HCT116 (cell line): ENCODE data around the gene INO80. TPM values are rescaled to one million over a fixed set of nuclear protein-coding genes. Genes with fewer than 3 reads are reported as not detected.

Experiments
- ATAC-seq: fragments of 200-7000 bp; cut with Tn5 transposase; 2 replicates; pipeline ENCODE4 v1.9.1; 2020; ENCODE audit warnings: mild to moderate bottlenecking, moderate library complexity
- BruUV-seq: library from RNA; stranded (reverse); fragments of 400-500 nt; replicated peaks from 2 replicates; lab custom pipeline; 2021; lab: Mats Ljungman, UMichigan
- CTCF ChIA-PET: fragments of 300-600 bp; sonication (Branson Sonifier 250); formaldehyde crosslinking; loops from one replicate; lab custom pipeline; 2021; ENCODE audit warnings: antibody characterized with exemption; lab: Charles Lee
- POLR2A ChIA-PET: fragments of 300-600, 350-600 bp; sonication (Branson Sonifier 250); formaldehyde crosslinking; loops from one replicate; lab custom pipeline; 2021; ENCODE audit warnings: antibody characterized with exemption; lab: Charles Lee
- RAD21 ChIA-PET, 2 experiments: fragments of 300-600 bp; sonication (Branson Sonifier 250); formaldehyde crosslinking; loops; one replicate each; lab custom pipeline; 2023; ENCODE audit warnings: low total read pairs in 2 of 2; ENCODE audit not compliant: uncharacterized antibody in 2 of 2, unreplicated experiment in 2 of 2, low non-redundant PET in 1 of 2; lab: Charles Lee
- DNase-seq: peaks from one replicate; pipeline ENCODE4 v3.0.0-alpha.2; 2010; ENCODE audit warnings: low read depth, low spot score
- H2AFZ ChIP-seq: fragments of 200-600 bp; shearing (Covaris generic), sonication (generic); 2 replicates; pipeline ENCODE4 v1.6.1; 2017; ENCODE audit warnings: low read depth, mixed run types, mixed read lengths, antibody characterized with exemption, low read length; ENCODE audit not compliant: poor library complexity, severe bottlenecking
- H3K27ac ChIP-seq: 2 replicates; pipeline ENCODE4 v1.5.1; 2012; ENCODE audit warnings: low read depth, low read length
- H3K27me3 ChIP-seq: fragments of 200-600 bp; sonication (generic); 2 replicates; pipeline ENCODE4 v1.6.1; 2016; ENCODE audit warnings: mixed run types, low read length, mixed read lengths; ENCODE audit not compliant: insufficient read depth
- H3K36me3 ChIP-seq, 2 experiments: fragments of 200-500 bp in 1 of 2; fragments of 200-600 bp in 1 of 2; sonication (Bioruptor generic) in 1 of 2; sonication (generic) in 1 of 2; 2 replicates each; pipeline versions ENCODE4 v1.5.1 to v1.6.1; 2014 to 2016; ENCODE audit warnings: low read length in 2 of 2, inconsistent platforms in 1 of 2, mixed read lengths in 1 of 2, mixed run types in 1 of 2; ENCODE audit not compliant: insufficient read depth in 2 of 2, control insufficient read depth in 1 of 2
- H3K4me1 ChIP-seq, 2 experiments: fragments of 200-600 bp in 1 of 2; sonication (generic) in 1 of 2; 2 replicates each; pipeline versions ENCODE4 v1.5.1 to v1.6.1; 2012 to 2017; ENCODE audit warnings: low read length in 2 of 2, inconsistent platforms in 1 of 2, mild to moderate bottlenecking in 1 of 2, mixed read lengths in 1 of 2, mixed run types in 1 of 2, moderate library complexity in 1 of 2; ENCODE audit not compliant: insufficient read depth in 2 of 2, control insufficient read depth in 1 of 2
- H3K4me2 ChIP-seq: fragments of 200-600 bp; sonication (generic); 2 replicates; pipeline ENCODE4 v1.6.1; 2017; ENCODE audit warnings: mixed run types, low read length, mixed read lengths
- H3K4me3 ChIP-seq, 2 experiments: fragments of 200-600 bp in 1 of 2; sonication (generic) in 1 of 2; replicated peaks in 1 of 2; 2 replicates each; pipeline ENCODE4 v1.5.1; 2011 to 2016; ENCODE audit warnings: low read length in 2 of 2, control low read depth in 1 of 2, low read depth in 1 of 2, mild to moderate bottlenecking in 1 of 2, mixed read lengths in 1 of 2, mixed run types in 1 of 2
- H3K79me2 ChIP-seq: fragments of 200-600 bp; sonication (generic); 2 replicates; pipeline ENCODE4 v1.6.1; 2017; ENCODE audit warnings: mild to moderate bottlenecking, mixed run types, low read length, moderate library complexity, mixed read lengths; ENCODE audit not compliant: insufficient read depth
- H3K9ac ChIP-seq: fragments of 200-600 bp; sonication (generic); 2 replicates; pipeline ENCODE4 v1.6.1; 2016; ENCODE audit warnings: low read length, mixed read lengths
- H3K9me2 ChIP-seq: fragments of 200-600 bp; sonication (generic), shearing (Covaris generic); 2 replicates; pipeline ENCODE4 v1.6.1; 2017; ENCODE audit warnings: mixed run types, mild to moderate bottlenecking, moderate library complexity; ENCODE audit not compliant: insufficient read depth
- H3K9me3 ChIP-seq, 2 experiments: fragments of 200-500 bp in 1 of 2; fragments of 200-600 bp in 1 of 2; sonication (Bioruptor generic) in 1 of 2; sonication (generic) in 1 of 2; 2 replicates each; pipeline ENCODE4 v1.6.1; 2014 to 2017; ENCODE audit warnings: low read length in 2 of 2, mixed read lengths in 2 of 2, inconsistent platforms in 1 of 2, low read depth in 1 of 2, mild to moderate bottlenecking in 1 of 2, mixed run types in 1 of 2, moderate library complexity in 1 of 2; ENCODE audit not compliant: control insufficient read depth in 1 of 2, insufficient read depth in 1 of 2
- H4K20me1 ChIP-seq: fragments of 200-600 bp; sonication (generic), shearing (Covaris generic); 2 replicates; pipeline ENCODE4 v1.6.1; 2017; ENCODE audit warnings: mixed run types, mild to moderate bottlenecking, moderate library complexity; ENCODE audit not compliant: insufficient read depth
- EGR1 ChIP-seq: IDR thresholded peaks from 2 replicates; pipeline ENCODE4 v1.6.1; 2012; ENCODE audit warnings: low read depth
- EZH2phosphoT487 ChIP-seq: fragments of 200-600 bp; IDR thresholded peaks from 2 replicates; pipeline ENCODE4 v1.6.1; 2018; ENCODE audit warnings: antibody characterized with exemption, borderline replicate concordance
- FOSL1 ChIP-seq: IDR thresholded peaks from 2 replicates; pipeline ENCODE4 v1.6.1; 2012; ENCODE audit warnings: low read depth
- POLR2AphosphoS5 ChIP-seq: IDR thresholded peaks from 2 replicates; pipeline ENCODE4 v1.6.1; 2011; ENCODE audit warnings: mild to moderate bottlenecking, low read depth, low read length, moderate library complexity
- SIN3A ChIP-seq: IDR thresholded peaks from 2 replicates; pipeline ENCODE4 v1.6.1; 2012; ENCODE audit warnings: low read depth
- SP1 ChIP-seq: IDR thresholded peaks from 2 replicates; pipeline ENCODE4 v1.6.1; 2012; ENCODE audit warnings: low read depth
- SRF ChIP-seq: IDR thresholded peaks from 2 replicates; pipeline ENCODE4 v1.6.1; 2012; ENCODE audit warnings: low read depth
- YY1 ChIP-seq: IDR thresholded peaks from 2 replicates; pipeline ENCODE4 v1.6.1; 2011; ENCODE audit warnings: low read length, low read depth, moderate library complexity, mild to moderate bottlenecking; ENCODE audit not compliant: insufficient replicate concordance; ENCODE audit errors: extremely low read depth
- ZFX ChIP-seq: fragments of 450-650 bp; IDR thresholded peaks from 2 replicates; pipeline ENCODE4 v1.6.1; 2017
- ZNF274 ChIP-seq: fragments of 200-500 bp; sonication (Bioruptor generic); IDR thresholded peaks from 2 replicates; pipeline ENCODE4 v1.6.1; 2014; ENCODE audit warnings: mild to moderate bottlenecking, low read depth, low read length, inconsistent platforms
- intact Hi-C: fragments of 100-400 bp; cut with micrococcal nuclease; formaldehyde crosslinking; loops from 2 replicates; pipeline ENCODE4 v1.10.0; 2022
- total RNA-seq: library from RNA; stranded (reverse); gene quantifications from one replicate; pipeline ENCODE4 v1.2.1, GENCODE V29; 2021; ENCODE audit not compliant: unreplicated experiment
- TF ChIP-seq, protein P1 (sequence below): IDR thresholded peaks from 2 replicates; pipeline ENCODE4 v1.6.1; 2012
- TF ChIP-seq, protein P2 (sequence below): IDR thresholded peaks from 2 replicates; pipeline ENCODE4 v1.6.1; 2011; ENCODE audit warnings: mild to moderate bottlenecking, low read length, moderate library complexity; ENCODE audit not compliant: insufficient replicate concordance; ENCODE audit errors: extremely low read depth
- TF ChIP-seq, protein P3 (sequence below): IDR thresholded peaks from 2 replicates; pipeline ENCODE4 v1.6.1; 2012

Gene INO80
- total RNA-seq, 1 experiment from 2014 or later, result 28.2 TPM

DNA sequence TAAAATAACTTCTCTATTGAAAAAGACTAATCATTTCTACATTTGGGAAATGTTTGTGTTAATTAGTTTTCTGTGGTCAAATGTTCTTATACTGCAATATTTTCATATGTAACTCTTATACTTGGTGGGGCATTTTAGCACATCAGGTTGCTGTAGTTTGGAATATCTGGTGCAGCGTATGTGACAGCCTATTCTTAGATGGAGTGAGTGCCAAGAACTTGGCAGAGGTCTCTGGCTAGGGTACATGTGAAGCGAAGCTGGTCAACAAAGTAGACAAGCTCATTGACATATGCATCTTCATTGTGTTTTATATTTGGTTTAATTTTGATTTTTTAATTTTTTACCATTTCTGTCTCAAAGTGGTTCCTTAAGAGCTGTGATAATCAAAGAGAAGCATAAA is 109.6 kb downstream of the INO80 start:
- Histone ChIP-seq H3K9ac (no peak overlapping the region), H3K4me3 (no peak overlapping the region), H4K20me1 (no peaks in the 10 kb centered on the region), H3K9me3 (no peaks in the 10 kb centered on the region), H3K4me2 (no peak overlapping the region), H3K27ac (no peak overlapping the region), H3K4me1 (peaks cover 0 to 4% of the 10 kb centered on the region in 2 experiments; a peak in 1 of 4 replicates), H3K36me3 (peaks cover 8 to 18% of the 10 kb centered on the region in 2 experiments; a peak in 3 of 4 replicates), H3K9me2 (no peaks in the 10 kb centered on the region), H3K27me3 (no peaks in the 10 kb centered on the region), H2AFZ (no peak overlapping the region), H3K79me2 (no peaks in the 10 kb centered on the region)
- BruUV-seq, result no TSS peak
- intact Hi-C loops, result no loop called here
- CTCF ChIA-PET, result no interaction called here
- DNase-seq (no peak), ATAC-seq (no peak)
- POLR2A ChIA-PET, result no interaction called here
- TF ChIP-seq SP1, result no peak
- TF ChIP-seq, protein P1, sequence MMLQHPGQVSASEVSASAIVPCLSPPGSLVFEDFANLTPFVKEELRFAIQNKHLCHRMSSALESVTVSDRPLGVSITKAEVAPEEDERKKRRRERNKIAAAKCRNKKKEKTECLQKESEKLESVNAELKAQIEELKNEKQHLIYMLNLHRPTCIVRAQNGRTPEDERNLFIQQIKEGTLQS, result no peak
- TF ChIP-seq POLR2AphosphoS5, result no peak
- TF ChIP-seq EGR1, result no peak
- no peak for TF ChIP-seq ZFX
- no peak for TF ChIP-seq SRF
- TF ChIP-seq EZH2phosphoT487, result no peak
- TF ChIP-seq, protein P2, sequence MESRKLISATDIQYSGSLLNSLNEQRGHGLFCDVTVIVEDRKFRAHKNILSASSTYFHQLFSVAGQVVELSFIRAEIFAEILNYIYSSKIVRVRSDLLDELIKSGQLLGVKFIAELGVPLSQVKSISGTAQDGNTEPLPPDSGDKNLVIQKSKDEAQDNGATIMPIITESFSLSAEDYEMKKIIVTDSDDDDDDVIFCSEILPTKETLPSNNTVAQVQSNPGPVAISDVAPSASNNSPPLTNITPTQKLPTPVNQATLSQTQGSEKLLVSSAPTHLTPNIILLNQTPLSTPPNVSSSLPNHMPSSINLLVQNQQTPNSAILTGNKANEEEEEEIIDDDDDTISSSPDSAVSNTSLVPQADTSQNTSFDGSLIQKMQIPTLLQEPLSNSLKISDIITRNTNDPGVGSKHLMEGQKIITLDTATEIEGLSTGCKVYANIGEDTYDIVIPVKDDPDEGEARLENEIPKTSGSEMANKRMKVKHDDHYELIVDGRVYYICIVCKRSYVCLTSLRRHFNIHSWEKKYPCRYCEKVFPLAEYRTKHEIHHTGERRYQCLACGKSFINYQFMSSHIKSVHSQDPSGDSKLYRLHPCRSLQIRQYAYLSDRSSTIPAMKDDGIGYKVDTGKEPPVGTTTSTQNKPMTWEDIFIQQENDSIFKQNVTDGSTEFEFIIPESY, result no peak
- no peak for TF ChIP-seq FOSL1
- no peak for TF ChIP-seq YY1
- TF ChIP-seq ZNF274, result no peak
- TF ChIP-seq SIN3A, result no peak
- TF ChIP-seq, protein P3, sequence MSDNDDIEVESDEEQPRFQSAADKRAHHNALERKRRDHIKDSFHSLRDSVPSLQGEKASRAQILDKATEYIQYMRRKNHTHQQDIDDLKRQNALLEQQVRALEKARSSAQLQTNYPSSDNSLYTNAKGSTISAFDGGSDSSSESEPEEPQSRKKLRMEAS, result no peak
- RAD21 ChIA-PET, result no interaction called here
